ENCODE results near the gene REM1. TPM values are rescaled to one million over a fixed set of nuclear protein-coding genes. Genes with fewer than 3 reads are reported as not detected.

The REM1 gene
- total RNA-seq, 4 donors from 2014 or later: 0.87 to 7.5 (median 1.2) TPM

GRCh38 chr20:31485450-31486339 is 10.6 kb downstream of the REM1 start:
- H3K36me3 ChIP-seq: no peaks in the 10 kb centered on the region
- H3K27me3 ChIP-seq: peaks cover 2 to 11% (median 7%) of the 10 kb centered on the region in 3 donors
- peak in 1 of 2 donors; percentile 32 for DNase-seq
- in situ Hi-C loops (cut with MboI; ENCODE audit: low sequenced_read_pairs in 4 of 4): no loop called here
- ATAC-seq: peak; percentile 49 to 62
- intact Hi-C loops (cut with DNase I; ENCODE audit: low total_unique reads): no loop called here
- H3K4me3 ChIP-seq: peak overlapping the region; percentile 18 to 44 (median 30)
- no peaks in the 10 kb centered on the region for H3K9me3 ChIP-seq
- H3K4me1 ChIP-seq: no peaks in the 10 kb centered on the region
- H3K27ac ChIP-seq: peak overlapping the region; percentile 63 to 75 (median 71)
- no peak for TF ChIP-seq CTCF (IDR thresholded peaks at IDR 0.05 in 4 of 5, conservative IDR thresholded peaks at IDR 0.05 in 1 of 5)
- no peak for TF ChIP-seq POLR2A (IDR thresholded peaks at IDR 0.05)

- Histone ChIP-seq H3K27me3 (peaks cover 2 to 11% (median 7%) of the 10 kb centered on the region in 3 donors), H3K27ac (peak overlapping the region in 3 of 4 donors; percentile 29 to 68 (median 43)), H3K4me3 (no peak overlapping the region), H3K36me3 (no peaks in the 10 kb centered on the region), H3K9me3 (no peaks in the 10 kb centered on the region), H3K4me1 (no peaks in the 10 kb centered on the region)
- TF ChIP-seq CTCF (IDR thresholded peaks at IDR 0.05 in 4 of 5, conservative IDR thresholded peaks at IDR 0.05 in 1 of 5) (no peak), POLR2A (IDR thresholded peaks at IDR 0.05) (no peak)
- intact Hi-C loops (cut with DNase I; ENCODE audit: low total_unique reads): no loop called here
- in situ Hi-C loops (cut with MboI; ENCODE audit: low sequenced_read_pairs in 4 of 4): no loop called here
- ATAC-seq (no peak), DNase-seq (no peak)
Measured at GRCh38 chr20:31488115-31488514, 13.0 kb downstream of the REM1 start.

DNA sequence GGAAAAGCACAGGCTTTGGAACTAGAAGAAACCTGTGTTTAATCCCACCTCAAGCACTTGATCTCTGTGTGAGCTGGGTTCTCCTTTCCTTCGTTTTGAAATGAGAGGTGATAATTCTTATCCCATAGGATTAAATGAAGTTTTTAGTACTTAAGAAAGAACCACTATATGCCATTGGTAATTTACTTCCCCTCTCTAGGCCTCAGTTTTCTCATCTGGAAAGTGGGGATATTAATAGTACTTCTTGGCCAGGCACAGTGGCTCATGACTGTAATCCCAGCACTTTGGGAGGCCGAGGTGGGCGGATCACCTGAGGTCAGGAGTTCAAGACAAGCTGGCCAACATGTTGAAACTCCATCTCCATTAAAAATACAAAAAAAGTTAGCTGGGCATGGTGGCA is 14.1 kb downstream of the REM1 start:
- Histone ChIP-seq H3K9me3 (no peaks in the 10 kb centered on the region), H3K27ac (peak overlapping the region in 2 of 4 donors; percentile 22 to 43), H3K36me3 (no peaks in the 10 kb centered on the region), H3K27me3 (peaks cover 0 to 11% (median 7%) of the 10 kb centered on the region in 3 donors), H3K4me1 (no peaks in the 10 kb centered on the region), H3K4me3 (no peak overlapping the region)
- no peak for ATAC-seq
- DNase-seq: no peak
- TF ChIP-seq POLR2A (IDR thresholded peaks at IDR 0.05): no peak
- no peak for TF ChIP-seq CTCF (IDR thresholded peaks at IDR 0.05 in 4 of 5, conservative IDR thresholded peaks at IDR 0.05 in 1 of 5)
- in situ Hi-C loops (cut with MboI; ENCODE audit: low sequenced_read_pairs in 4 of 4): no loop called here
- intact Hi-C loops (cut with DNase I; ENCODE audit: low total_unique reads): no loop called here

- TF ChIP-seq CTCF (IDR thresholded peaks at IDR 0.05 in 4 of 5, conservative IDR thresholded peaks at IDR 0.05 in 1 of 5) (no peak), POLR2A (IDR thresholded peaks at IDR 0.05) (no peak)
- H3K27ac ChIP-seq: no peak overlapping the region
Measured at GRCh38 chr20:31490752-31491151, 15.7 kb downstream of the REM1 start.

More at GRCh38 chr20:31490752-31491151, 15.7 kb downstream of the REM1 start:
- H3K4me3 ChIP-seq: no peak overlapping the region
- intact Hi-C loops (cut with DNase I; ENCODE audit: low total_unique reads) (no loop called here), in situ Hi-C loops (cut with MboI; ENCODE audit: low sequenced_read_pairs in 4 of 4) (no loop called here)
- H3K36me3 ChIP-seq: no peaks in the 10 kb centered on the region
- peaks cover 0 to 3% (median 0%) of the 10 kb centered on the region in 3 donors for H3K27me3 ChIP-seq
- H3K9me3 ChIP-seq: no peaks in the 10 kb centered on the region
- ATAC-seq (no peak), DNase-seq (no peak)
- H3K4me1 ChIP-seq: no peaks in the 10 kb centered on the region
